Activated effector memory CD4-positive, alpha-beta T cell treated with anti-CD3 and anti-CD28 coated beads, Interleukin-2, amount 50 U/mL, for 16 hours (primary cell): Measurements from ENCODE around the gene JPT2.

Source experiments
- DNase-seq: peaks from one replicate; pipeline ENCODE4 v3.0.0-alpha.2; 2020

The JPT2 gene

DNA sequence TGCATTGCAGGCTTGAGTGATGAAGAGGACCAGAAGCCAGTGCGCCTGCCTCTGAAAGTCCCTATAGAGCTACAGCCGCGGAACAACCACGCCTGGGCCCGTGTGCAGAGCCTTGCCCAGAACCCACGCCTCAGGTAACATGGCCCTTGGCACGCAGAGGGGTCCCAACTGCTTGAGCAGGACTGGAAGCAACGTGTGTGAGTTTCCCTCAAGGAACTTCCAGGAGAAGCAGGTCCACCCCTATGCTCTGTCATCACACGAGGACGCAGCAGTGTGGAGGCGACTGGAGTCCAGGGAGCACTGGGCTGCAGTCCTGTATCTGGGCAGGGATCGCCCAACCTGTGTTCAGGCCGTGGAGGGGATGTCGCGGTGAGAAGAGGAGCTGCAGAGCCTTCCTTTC is 25.1 kb upstream of the JPT2 start:
- DNase-seq, result no peak

DNA sequence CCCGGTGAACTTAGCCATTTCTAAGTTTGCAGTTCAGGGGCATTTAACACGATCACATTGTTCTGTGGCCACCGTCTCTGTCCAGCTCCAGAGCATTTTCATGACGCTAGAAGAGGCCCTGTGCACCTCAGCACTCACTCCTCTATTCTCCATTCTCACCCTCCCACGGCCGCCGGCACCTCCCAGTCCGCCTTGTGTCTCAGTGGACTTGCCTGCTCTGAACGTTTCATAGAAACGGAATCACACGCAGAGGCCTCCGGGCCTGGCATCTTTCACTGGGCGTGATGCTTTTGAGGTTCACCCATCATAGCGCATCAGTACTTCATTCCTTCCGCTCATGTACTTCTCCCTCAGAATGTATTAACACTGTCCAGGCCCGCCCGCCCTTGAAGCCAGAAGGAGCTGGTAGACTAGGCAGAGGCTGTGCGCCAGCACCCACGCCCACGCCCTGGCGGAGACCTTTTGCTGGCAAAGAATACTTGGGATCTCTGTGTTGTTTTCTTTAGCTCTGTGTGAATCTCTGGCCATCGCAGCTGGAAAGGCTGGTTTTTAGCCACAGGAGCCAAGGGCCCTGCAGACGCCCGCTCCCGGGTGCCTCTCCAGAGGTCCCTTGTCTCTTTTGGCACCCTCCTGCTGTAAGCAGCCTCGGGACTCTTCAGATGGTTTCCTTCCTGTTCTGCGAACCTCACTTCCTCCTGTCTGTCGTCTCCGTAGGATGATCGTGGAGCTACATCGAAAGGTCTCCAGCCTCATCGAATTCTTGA is 23.4 kb upstream of the JPT2 start:
- DNase-seq, result no peak

DNA sequence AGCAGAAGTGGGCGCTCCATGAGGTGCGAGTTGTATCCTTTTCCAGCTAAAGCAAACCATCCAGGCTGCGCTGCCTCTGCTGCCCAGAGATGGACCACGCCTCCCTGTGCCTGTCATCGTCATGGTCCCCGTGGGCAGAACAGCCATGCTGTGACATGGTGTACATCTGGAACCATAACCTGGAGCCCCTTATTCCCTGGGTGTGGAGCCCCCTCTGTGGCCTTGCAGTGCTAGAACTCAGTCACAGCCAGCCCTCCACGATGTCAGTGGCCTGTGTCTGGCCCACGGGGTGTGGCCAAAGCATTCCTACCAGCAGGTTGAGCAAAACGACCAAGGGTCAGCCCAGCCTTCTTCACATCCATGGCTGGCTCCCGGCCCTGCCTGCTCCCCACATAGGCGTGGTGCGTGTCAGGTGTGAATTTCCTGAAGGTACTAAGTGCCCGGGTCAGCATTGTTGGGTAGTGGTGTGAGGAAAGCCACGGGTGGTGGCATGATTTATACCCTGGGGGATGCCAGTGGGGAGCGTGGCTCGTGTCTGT is 22.7 kb upstream of the JPT2 start:
- no peak for DNase-seq

DNA sequence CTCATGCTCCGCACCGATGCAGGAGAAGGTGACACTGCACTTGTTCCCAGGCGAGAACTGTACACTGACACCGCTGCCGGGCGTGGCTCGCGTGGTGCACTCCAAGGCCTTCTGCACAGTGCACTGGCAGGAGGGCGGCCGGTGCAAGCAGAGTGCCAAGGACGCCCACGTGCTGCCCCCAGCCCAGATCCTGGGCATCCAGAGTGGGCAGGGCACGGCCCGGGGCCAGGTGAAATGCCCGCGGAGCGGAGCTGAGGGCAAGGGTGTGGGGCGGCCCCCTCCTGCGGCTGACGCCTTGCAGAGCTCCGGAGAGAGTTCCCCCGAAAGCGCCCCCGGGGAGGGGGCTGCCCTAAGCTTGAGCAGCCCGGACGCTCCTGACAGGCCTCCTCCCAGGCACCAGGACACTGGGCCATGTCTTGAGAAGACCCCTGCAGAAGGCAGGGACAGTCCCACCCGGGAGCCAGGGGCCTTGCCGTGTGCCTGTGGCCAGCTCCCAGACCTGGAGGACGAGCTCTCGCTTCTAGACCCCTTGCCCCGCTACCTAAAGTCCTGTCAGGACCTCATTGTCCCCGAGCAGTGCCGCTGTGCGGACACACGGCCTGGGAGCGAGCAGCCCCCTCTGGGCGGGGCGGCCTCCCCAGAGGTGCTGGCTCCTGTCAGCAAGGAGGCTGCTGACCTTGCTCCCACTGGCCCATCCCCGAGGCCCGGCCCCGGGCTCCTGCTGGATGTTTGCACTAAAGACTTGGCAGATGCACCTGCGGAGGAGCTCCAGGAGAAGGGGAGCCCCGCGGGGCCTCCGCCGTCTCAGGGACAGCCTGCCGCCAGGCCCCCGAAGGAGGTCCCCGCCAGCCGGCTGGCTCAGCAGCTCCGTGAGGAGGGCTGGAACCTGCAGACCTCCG is 21.9 kb upstream of the JPT2 start:
- no peak for DNase-seq

DNA sequence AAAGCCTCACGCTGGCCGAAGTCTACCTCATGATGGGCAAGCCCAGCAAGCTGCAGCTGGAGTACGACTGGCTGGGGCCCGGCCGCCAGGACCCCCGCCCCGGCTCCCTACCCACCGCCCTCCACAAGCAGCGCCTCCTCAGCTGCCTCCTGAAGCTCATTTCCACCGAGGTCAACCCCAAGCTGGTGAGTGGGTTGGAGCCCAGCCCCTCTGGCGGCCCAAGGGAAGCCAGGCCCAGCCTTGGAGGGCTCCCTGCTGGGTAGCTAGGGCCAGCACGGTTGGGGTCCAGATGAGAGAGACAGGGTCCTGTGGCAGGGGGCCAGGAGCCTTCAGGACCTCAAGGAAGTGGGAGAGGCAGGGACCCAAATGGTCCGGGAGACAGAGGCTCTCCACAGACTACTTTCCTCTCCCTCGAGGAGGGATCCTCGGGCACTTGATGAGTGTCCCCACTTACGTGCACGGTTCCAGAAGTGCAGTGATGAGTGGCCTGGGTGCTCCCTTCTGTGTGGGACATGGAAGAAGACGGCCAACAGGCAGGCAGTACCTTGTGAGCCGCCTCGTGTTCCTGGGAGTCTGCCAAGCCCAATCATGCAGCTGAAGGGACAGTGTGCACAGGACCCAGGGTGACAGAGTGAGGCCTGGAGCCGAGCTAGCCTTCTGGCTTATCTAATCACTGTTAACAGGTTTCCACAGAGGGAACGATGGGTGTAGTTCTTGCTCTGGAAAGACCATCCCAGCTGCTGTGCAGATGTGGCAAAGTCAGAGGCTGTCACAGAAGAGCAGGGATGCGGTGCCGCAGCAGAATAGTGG is 21.1 kb upstream of the JPT2 start:
- DNase-seq, result no peak

DNA sequence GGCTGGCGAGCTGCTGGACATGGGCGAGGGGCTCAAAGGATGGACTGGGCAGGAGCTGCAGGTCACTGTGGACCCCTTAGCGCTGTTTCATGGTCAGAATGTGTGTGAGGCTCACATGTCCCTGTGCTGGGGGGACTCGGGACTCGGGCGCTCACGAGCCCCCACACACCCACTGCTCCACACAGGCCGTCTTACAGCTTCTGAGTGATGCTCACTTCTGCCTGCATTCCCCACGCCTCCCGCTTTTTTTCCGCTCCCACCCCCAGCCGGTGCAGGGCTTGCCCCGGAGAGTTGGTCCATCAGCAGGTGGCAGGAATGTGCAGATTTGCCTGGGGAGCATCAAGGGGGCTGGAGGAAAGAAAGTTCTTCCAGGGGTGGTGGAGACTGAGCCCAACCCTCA is 20.2 kb upstream of the JPT2 start:
- no peak for DNase-seq

DNA sequence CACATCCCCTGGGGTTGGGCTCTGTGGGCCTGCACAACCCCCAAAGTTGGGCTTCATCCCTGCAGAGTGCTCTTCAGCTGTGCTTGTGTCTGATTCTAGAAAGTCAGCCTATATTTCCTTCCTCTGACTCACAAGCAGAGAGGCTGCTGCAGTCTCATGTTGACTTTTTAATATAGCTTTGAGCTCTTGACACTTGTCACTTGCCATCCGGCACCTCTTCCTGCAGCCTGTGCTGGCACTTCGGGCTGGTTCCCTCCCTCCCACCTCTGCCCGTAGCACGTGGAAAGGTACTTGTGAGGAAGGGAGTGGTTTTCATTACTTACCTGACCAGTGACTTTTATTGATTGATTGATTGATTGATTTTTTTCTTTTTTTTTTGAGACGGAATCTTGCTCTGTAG is 19.0 kb upstream of the JPT2 start:
- no peak for DNase-seq

DNA sequence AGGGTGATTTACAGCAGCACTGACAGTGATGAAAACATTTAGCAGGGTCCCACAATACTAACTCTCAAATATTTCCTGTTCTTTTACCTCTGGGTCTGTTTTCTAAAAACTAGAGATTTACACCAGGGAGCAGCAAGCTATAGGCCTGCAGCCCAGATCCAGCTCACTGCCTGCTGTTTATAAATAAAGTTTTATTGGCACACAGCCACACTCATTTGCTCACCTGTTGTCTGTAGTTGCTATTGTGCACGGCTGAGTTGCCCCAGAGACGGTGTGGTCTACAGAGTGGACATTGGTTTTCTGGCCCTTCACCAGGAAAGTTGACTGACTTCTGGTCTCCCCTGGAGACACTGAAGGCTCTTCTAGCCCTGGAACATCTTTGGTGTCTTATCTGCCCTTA is 16.3 kb upstream of the JPT2 start:
- DNase-seq, result no peak

DNA sequence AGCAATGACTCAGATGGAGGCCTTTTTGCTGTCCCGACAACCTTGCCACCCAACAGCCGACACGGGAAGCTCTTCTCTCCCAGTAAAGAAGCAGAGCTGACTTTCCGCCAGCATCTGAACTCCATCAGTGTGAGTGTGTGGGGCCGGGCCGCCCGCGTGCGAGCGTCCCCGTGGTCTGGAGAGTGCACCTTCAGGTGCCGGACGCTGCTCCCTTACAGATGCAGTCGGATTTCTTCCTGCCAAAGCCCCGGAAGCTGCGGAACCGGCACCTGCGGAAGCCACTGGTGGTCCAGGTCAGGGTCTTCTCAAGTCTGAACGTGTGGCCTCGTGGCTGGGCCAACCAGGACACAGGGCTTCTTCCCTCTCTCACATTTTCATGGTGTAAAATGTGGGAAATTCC is 15.5 kb upstream of the JPT2 start:
- no peak for DNase-seq

DNA sequence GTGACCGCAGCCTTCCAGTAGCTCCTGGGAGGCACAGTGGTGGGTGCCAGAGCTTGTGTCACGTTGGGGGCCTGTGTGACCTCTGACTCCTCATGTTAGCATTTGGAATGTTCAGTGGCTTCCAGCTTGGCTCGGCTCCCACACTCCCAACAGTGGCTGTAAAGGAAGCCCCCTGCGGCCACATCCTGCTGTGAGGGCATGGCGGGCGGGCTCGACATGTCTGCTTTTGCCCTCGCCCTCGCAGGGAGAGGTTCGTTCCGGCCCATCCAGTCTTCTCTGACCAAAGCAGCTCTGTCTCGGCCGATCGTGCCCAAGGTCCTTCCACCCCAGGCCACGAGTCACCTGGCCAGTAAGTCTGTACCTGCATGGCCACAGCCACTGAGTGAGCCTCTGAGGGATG is 12.2 kb upstream of the JPT2 start:
- DNase-seq, result no peak

DNA sequence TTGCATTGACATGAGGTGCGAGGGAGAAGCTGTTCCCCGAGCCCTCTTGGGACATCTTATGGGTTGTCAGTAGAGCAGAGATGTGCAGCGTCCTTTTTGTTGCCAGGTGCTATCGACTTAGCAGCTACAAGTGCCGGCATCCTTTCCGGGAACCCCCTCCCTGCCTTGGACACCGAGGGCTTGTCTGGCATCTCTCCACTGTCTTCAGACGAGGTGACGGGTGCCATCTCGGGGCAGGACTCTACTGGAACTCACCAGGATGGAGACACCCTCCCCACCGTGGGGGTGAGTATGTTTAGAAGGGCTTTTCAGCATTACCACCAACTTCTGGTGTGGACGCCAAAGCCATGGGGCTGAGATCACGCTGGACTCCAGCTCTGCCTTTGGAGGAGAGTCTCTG is 11.8 kb upstream of the JPT2 start:
- no peak for DNase-seq

DNA sequence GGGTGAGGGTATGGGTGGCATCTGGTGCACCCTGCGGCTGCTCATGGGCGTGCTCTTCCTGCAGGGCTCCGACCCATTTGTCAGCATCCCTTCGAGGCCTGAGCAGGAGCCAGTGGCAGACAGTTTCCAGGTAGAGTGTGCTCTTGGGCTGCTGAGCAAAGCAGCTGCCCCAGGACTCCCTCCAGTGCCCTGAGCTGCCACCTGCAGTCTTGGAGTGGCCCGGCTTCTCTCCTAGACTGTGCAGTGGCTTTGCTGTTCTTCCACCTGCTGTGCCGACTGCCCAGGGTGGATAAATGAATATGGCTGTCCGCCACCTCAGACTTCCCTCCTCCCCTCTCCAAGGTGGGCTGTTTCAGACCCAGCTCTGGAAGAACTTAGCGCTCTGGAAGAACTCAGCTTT is 10.8 kb upstream of the JPT2 start:
- no peak for DNase-seq

DNA sequence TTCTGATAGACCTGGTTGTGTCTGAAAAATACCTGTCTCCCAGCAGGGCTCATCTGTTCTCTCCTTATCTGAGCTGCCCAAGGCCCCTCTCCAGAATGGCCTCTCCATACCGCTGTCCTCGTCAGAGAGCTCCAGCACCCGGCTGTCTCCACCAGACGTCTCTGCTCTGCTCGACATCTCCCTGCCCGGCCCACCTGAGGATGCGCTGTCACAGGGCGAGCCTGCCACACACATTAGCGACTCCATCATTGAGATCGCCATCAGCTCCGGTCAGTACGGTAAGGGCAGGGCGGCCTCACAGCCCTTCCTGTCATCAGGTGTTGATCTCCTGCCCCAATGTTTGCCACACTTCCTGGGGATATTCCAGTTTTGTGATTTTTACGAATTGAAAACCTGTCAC is 10.2 kb upstream of the JPT2 start:
- DNase-seq, result no peak

DNA sequence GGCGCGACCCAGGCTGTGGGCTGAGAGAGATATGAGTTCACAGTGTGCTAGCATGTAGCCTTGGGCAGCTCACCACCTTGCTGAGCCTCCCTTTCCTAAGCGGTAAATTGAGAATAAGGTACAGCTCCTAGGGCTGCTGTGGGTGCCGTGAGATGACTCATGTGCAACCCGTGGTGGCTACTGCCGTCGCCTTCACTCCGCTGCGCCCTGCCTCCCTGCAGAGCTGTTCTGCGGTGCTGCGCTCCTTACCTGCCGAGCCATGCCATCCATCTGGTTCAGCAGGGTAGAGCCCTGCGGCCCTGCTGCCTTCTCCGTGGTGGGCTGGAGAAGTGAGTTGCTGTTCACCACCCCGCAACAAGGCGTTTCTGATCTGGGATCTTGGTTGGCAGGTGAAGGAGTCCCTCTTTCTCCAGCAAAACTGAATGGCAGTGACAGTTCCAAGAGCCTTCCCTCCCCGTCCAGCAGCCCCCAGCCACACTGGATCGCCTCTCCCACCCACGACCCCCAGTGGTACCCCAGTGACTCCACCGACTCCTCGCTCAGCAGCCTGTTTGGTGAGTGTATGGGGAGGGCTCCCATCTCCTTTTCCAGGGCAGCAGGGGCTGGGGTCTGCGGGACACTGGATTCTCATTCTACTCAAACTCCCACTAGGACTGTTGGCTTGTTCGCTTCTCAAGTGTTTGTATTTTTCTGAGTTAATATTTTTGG is 9.3 kb upstream of the JPT2 start:
- no peak for DNase-seq

DNA sequence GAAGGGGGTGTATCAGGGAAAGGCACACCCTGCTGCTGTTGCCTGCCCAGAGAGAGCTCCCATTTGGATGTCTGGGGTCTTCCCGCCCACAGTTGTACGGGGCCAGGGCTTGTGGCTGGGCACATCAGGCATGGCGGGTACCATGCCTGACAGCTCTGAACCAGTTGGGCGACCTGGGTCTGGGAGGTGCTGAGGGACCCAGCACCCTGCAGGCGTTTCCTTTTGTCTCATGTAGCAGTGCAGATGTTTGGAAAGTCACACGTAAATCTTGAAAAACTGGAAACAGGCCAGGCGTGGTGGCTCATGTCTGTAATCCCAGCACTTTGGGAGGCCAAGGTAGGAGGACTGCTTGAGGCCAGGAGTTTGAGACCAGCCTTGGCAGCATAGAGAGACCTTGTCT is 8.4 kb upstream of the JPT2 start:
- DNase-seq, result no peak

DNA sequence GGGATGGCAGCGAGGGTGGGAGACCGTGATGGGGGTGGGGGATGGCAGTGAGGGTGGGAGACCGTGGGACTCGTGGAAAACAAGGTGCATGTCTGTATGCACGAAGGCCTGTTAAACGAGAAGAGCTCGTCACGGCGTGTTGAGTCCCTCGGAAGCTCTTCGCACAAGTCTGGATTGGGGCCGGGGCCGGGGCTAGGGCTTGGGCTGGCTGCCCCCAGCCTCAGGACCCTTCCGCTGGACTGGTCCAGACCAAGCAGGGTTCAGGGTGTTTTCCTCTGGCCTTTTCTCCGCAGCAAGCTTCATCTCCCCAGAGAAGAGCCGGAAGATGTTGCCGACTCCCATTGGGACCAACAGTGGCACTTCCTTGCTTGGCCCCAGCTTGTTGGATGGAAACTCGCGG is 7.7 kb upstream of the JPT2 start:
- no peak for DNase-seq

DNA sequence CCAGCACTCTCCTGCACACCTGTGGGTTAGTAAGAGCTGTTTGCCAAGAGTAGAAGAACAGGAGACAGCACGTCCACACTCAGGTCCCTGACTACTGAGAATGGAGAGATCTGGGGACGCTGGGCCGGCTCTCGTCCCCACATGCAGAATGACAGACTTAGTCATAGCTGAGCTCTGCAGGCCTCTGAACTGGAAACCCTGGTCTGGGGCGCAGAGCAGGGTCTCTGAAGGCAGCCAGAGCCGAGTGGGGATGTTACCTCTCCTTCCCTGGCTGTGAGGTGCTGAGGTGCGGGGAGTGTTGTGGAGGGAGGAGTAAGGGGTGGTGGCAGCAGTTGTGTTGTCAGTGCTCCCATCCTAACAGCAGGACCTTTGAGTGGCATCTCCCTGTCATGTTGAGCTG is 7.2 kb upstream of the JPT2 start:
- no peak for DNase-seq

DNA sequence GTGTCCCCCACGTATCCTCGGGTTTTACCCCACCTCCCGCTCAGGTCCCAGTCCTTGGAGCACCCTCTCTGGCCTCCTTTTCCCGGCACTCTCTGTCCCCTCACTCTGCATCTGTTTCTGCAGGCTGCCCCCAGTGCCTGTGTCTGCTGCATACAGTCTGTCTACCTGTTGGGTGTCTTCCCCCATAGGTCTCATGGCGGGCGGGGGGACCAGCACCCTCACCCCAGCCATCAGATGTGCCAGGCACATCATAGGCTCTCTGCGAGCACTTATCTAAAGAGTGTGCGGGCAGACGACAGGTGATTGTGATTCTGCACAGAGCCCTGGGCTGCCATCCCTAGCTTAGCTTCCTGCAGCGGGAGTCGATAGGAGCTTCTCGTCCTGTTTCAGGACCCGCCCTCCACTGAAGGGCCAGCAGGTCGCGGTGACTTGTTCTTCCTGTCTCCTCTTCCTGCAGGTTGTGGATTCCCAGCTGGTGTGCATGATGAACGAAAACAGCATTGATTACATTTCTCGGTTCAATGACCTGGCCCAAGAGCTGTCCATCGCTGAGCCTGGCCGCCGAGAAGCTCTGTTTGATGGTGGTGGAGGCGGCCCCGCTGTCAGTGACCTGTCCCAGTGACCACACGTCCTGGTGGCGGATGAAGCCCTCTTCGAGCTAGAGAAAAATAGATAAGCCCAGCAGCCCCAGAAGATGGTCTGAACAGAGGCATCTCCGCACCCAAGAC is 4.5 kb upstream of the JPT2 start:
- no peak for DNase-seq

DNA sequence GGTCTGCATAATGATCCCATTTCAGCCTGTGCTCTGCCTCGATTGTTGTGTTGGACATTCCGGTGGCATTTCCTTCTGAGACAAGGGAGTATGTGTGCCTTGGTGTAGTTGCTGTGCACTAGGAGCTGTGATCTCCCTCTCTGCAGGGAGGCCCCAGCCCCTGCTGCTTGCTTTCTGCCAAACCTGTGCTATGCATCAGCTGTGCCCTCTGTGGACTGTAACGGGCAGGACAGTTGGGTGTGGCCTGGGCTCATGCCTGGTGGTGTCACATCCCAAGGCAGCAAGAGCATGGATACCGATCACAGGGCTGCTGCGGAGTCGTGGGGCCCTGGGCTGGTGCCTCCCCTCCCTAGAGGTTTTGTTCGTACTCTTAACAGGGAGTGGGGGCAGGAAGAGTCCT is 3.8 kb upstream of the JPT2 start:
- no peak for DNase-seq

DNA sequence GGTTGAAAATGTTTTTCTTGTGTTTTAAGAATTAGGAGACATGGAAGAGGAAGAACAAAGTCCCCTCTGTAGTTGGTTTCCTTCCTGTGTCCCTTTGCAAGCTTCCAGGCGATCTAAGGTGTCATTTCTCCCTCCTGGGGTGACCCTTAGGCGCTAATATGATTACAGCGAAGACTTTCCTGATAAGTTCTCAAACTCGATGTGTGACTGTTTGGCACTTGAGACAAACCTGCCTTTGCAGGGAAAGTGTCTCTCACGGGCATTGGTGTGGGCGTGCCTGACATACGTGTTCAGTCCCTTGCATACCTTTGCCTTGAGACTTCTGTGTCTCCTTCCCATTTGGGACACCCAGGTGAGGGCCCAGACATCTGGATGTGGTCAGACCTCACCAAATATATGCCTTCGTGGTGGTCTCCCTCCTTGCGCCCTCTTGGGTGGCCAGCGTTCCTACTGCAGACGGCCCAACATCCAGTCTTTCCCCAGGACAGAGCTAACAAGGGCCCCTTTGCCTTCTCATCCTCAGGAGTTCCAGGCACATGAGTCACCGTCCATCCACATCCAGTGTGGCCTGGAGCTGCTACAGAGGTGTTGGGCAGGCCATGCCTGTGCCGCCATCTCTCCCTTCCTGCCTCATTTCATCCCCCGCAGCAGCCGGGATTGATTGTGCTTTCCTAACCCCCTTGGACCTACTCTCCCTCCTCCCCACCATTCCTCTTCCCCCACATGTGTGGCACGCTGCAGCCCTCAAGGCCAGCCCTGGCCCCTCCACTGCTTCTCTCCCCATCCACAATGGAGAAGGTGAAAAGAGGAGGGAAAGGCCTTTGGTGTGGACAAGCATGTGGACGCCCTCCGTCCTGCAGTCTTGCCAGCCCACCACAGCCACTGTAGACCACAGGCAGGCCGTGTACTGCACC is 3.1 kb upstream of the JPT2 start:
- no peak for DNase-seq

DNA sequence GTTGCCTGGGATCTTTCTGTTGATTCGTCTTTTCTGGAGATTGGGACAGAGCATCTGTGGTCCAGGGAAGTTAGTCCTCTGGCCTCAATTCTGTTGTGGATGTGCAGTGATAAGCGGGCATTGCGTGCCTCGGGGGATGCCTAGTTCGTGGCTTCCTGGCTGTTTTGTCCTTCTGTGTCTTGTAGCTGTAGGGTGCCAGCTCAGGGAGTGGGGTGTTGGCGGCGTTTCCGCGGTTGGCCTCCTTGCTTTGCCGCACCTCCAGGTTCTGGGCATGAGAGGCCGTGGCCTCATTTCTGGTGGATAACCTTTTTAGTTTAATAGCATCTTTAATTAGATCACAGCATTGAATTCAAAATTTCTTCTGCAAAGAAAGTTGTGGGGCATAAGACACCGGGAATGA is 1.4 kb upstream of the JPT2 start:
- DNase-seq, result no peak
